Fibroblast of villous mesenchyme (primary cell): ENCODE results near the gene DGKI. TPM values are rescaled to one million over a fixed set of nuclear protein-coding genes. Genes with fewer than 3 reads are reported as not detected.
A peak's percentile ranks its signal among the peaks of the same experiment; 100 is the strongest.

Experiments
- DNase-seq: peaks from one replicate; pipeline ENCODE4 v3.0.0-alpha.2; 2010; ENCODE audit warnings: low read depth
- H3K4me3 ChIP-seq: 2 replicates; pipeline ENCODE4 v1.5.1; 2011; ENCODE audit warnings: low read depth, mild to moderate bottlenecking, low read length
- total RNA-seq: library from RNA; depleted of rRNA; stranded (reverse); fragments of >200 nt; gene quantifications from 2 replicates; pipeline ENCODE4 v1.2.3, GENCODE V29; 2012
- TF ChIP-seq, protein P1 (sequence below): IDR thresholded peaks from 2 replicates; pipeline ENCODE4 v1.5.1; 2012; ENCODE audit warnings: low read depth, mild to moderate bottlenecking, low read length; ENCODE audit not compliant: insufficient read depth

DGKI gene
- total RNA-seq, 1 donor, result 3.5 TPM

DNA sequence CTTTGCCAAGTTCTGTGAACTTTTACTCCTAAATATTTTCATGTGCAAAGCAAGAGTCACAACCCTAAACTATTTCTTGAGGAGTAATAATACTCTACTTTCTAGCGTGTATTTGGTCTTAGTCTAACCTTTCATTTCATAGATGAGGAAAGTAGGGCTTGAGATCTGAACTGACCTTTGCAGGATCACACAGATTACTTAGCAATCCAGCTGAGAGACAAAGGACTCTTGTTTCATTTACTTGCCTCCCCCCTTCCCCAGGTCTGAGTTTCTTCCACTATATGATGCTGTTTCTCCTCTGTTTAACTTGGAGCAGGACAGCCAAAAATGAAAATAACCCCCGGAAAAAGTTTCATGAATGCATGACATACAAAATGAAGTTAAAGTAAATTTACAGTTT lies 427.9 kb downstream of the DGKI start:
- no peak overlapping the region for H3K4me3 ChIP-seq
- TF ChIP-seq, protein P1, sequence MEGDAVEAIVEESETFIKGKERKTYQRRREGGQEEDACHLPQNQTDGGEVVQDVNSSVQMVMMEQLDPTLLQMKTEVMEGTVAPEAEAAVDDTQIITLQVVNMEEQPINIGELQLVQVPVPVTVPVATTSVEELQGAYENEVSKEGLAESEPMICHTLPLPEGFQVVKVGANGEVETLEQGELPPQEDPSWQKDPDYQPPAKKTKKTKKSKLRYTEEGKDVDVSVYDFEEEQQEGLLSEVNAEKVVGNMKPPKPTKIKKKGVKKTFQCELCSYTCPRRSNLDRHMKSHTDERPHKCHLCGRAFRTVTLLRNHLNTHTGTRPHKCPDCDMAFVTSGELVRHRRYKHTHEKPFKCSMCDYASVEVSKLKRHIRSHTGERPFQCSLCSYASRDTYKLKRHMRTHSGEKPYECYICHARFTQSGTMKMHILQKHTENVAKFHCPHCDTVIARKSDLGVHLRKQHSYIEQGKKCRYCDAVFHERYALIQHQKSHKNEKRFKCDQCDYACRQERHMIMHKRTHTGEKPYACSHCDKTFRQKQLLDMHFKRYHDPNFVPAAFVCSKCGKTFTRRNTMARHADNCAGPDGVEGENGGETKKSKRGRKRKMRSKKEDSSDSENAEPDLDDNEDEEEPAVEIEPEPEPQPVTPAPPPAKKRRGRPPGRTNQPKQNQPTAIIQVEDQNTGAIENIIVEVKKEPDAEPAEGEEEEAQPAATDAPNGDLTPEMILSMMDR, result no peak
- DNase-seq, result peak; percentile 13

- DNase-seq, result no peak
- TF ChIP-seq, protein P1, result no peak
- H3K4me3 ChIP-seq, result no peak overlapping the region
Measured at GRCh38 chr7:137417464-137417863, 429.3 kb downstream of the DGKI start.

- TF ChIP-seq, protein P1, result no peak
- no peak overlapping the region for H3K4me3 ChIP-seq
- DNase-seq, result no peak
Measured at GRCh38 chr7:137413901-137414300, 432.9 kb downstream of the DGKI start.

GRCh38 chr7:137411446-137411845 lies 435.3 kb downstream of the DGKI start:
- DNase-seq, result no peak
- no peak overlapping the region for H3K4me3 ChIP-seq
- TF ChIP-seq, protein P1, result no peak

DNA sequence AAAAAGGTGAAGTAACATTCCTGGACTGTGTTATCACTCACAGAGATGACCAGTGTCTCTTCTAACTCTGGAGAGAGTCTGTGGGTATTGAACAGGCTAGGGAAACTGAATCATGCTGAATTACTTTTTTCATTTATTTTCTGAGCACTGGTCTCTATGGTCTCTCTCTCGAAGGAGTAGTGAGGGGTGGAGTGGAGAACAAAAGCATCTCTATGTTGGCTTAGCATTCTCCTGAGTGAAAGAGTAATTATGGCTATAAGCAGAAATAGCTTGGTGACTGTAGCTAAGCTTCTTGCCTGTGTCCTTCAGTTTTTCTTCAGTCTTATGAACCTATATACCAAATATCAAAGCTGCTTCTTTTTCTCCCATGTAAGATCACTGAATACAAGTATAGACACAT lies 438.6 kb downstream of the DGKI start:
- no peak for DNase-seq
- no peak overlapping the region for H3K4me3 ChIP-seq
- TF ChIP-seq, protein P1, result no peak

DNA sequence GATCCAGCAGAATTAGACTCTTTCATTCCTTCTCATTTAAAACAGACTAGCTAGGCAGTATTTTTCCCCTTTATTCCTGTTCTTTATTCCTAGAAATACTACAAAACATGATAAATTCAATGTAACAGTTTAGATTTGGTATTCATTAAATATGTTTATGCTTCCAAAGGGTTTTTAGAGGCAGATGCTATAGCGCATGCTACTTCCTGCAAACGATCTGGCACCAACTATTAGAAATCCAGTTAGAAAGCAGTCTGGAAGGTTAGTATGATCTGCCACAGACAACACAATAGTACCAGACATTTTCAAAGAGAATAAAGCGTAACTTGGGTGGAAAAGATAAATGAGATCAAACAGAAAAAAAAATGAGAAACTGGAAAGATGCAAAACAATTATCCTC lies 439.7 kb downstream of the DGKI start:
- DNase-seq, result no peak
- TF ChIP-seq, protein P1, result no peak

GRCh38 chr7:137404660-137405317 lies 442.0 kb downstream of the DGKI start:
- DNase-seq, result no peak
- TF ChIP-seq, protein P1, result no peak

More for the DNA sequence above, 439.7 kb downstream of the DGKI start:
- H3K4me3 ChIP-seq, result no peak overlapping the region

More at GRCh38 chr7:137404660-137405317, 442.0 kb downstream of the DGKI start:
- no peak overlapping the region for H3K4me3 ChIP-seq
